IMR-90 (cell line): ENCODE measurements around the gene ALPI. TPM values are rescaled to one million over a fixed set of nuclear protein-coding genes. Genes with fewer than 3 reads are reported as not detected.

ENCODE experiments used
- ATAC-seq: fragments of 200-7000 bp; cut with Tn5 transposase; 2 replicates; pipeline ENCODE4 v1.9.1; 2020; ENCODE audit warnings: low read depth, mild to moderate bottlenecking, moderate library complexity
- BruUV-seq: library from RNA; stranded (reverse); fragments of 400-500 nt; replicated peaks from 2 replicates; lab custom pipeline; 2021; lab: Mats Ljungman, UMichigan
- CTCF ChIA-PET: fragments of 300-600 bp; formaldehyde crosslinking; extraction: SDS; loops from one replicate; lab custom pipeline; 2021; ENCODE audit warnings: antibody characterized with exemption; lab: Yijun Ruan, JAX
- POLR2A ChIA-PET: fragments of 300-600 bp; sonication (Branson Sonifier 250); formaldehyde crosslinking; loops from one replicate; lab custom pipeline; 2022; ENCODE audit warnings: antibody characterized with exemption; ENCODE audit not compliant: unreplicated experiment; lab: Charles Lee
- DNase-seq: peaks from one replicate; pipeline ENCODE4 v3.0.0; 2013
- H2AFZ ChIP-seq: replicated peaks from 2 replicates; pipeline ENCODE3; 2013; ENCODE audit warnings: low read length, mild to moderate bottlenecking; ENCODE audit not compliant: poor library complexity
- H2AK5ac ChIP-seq: 2 replicates; pipeline ENCODE4 v1.6.1; 2013; ENCODE audit warnings: low read depth, low read length, inconsistent platforms
- H2AK9ac ChIP-seq: replicated peaks from 2 replicates; pipeline ENCODE3; 2013; ENCODE audit warnings: mild to moderate bottlenecking, low read depth, low read length, moderate library complexity; ENCODE audit not compliant: poor library complexity
- H2BK120ac ChIP-seq: 2 replicates; pipeline ENCODE4 v1.6.1; 2013; ENCODE audit warnings: low read depth, low read length, inconsistent platforms
- H2BK15ac ChIP-seq: 3 replicates; pipeline ENCODE4 v1.6.1; 2013; ENCODE audit warnings: low read depth, low read length, inconsistent platforms
- H2BK20ac ChIP-seq: 2 replicates; pipeline ENCODE4 v1.6.1; 2013; ENCODE audit warnings: low read depth, mild to moderate bottlenecking, inconsistent platforms, low read length, moderate library complexity
- H2BK5ac ChIP-seq: 2 replicates; pipeline ENCODE4 v1.6.1; 2013; ENCODE audit warnings: mild to moderate bottlenecking, low read depth, low read length, inconsistent platforms; ENCODE audit not compliant: poor library complexity, severe bottlenecking
- H3K14ac ChIP-seq: replicated peaks from 2 replicates; pipeline ENCODE4 v1.6.1; 2013; ENCODE audit warnings: low read depth, low read length, inconsistent platforms
- H3K18ac ChIP-seq: 2 replicates; pipeline ENCODE4 v1.6.1; 2013; ENCODE audit warnings: low read depth, low read length, control low read depth
- H3K23ac ChIP-seq: 2 replicates; pipeline ENCODE4 v1.6.1; 2013; ENCODE audit warnings: low read depth, low read length, inconsistent platforms
- H3K27ac ChIP-seq: 2 replicates; pipeline ENCODE4 v1.5.1; 2013; ENCODE audit warnings: mild to moderate bottlenecking, control low read depth, low read length; ENCODE audit not compliant: insufficient read depth
- H3K27me3 ChIP-seq: 2 replicates; pipeline ENCODE4 v1.6.1; 2013; ENCODE audit warnings: low read length; ENCODE audit not compliant: control insufficient read depth, insufficient read depth
- H3K36me3 ChIP-seq: 2 replicates; pipeline ENCODE4 v1.6.1; 2013; ENCODE audit warnings: low read length, mixed read lengths; ENCODE audit not compliant: control insufficient read depth, insufficient read depth
- H3K4ac ChIP-seq: 2 replicates; pipeline ENCODE4 v1.6.1; 2013; ENCODE audit warnings: low read depth, low read length, inconsistent platforms
- H3K4me1 ChIP-seq: 2 replicates; pipeline ENCODE4 v1.6.1; 2013; ENCODE audit warnings: low read length, mixed read lengths; ENCODE audit not compliant: control insufficient read depth, insufficient read depth
- H3K4me2 ChIP-seq: 2 replicates; pipeline ENCODE4 v1.6.1; 2013; ENCODE audit warnings: low read depth, mild to moderate bottlenecking, control low read depth, low read length, moderate library complexity
- H3K4me3 ChIP-seq: 2 replicates; pipeline ENCODE4 v1.5.1; 2013; ENCODE audit warnings: low read depth, mild to moderate bottlenecking, control low read depth, low read length, moderate library complexity; ENCODE audit not compliant: insufficient read depth
- H3K56ac ChIP-seq: 2 replicates; pipeline ENCODE4 v1.6.1; 2013; ENCODE audit warnings: low read length, inconsistent platforms; ENCODE audit not compliant: insufficient read depth; ENCODE audit errors: extremely low read depth
- H3K79me1 ChIP-seq, 2 experiments: 2 replicates each; pipeline ENCODE4 v1.6.1; 2013; ENCODE audit warnings: low read length in 2 of 2, inconsistent platforms in 1 of 2, low read depth in 1 of 2
- H3K9ac ChIP-seq: 2 replicates; pipeline ENCODE4 v1.6.1; 2013; ENCODE audit warnings: low read depth, low read length, control low read depth
- H3K9me1 ChIP-seq: 2 replicates; pipeline ENCODE4 v1.6.1; 2013; ENCODE audit warnings: low read length, inconsistent platforms; ENCODE audit not compliant: insufficient read depth
- H3K9me3 ChIP-seq: 2 replicates; pipeline ENCODE4 v1.6.1; 2013; ENCODE audit warnings: low read length; ENCODE audit not compliant: control insufficient read depth, insufficient read depth
- H4K20me1 ChIP-seq: 2 replicates; pipeline ENCODE4 v1.6.1; 2013; ENCODE audit warnings: low read length, inconsistent platforms; ENCODE audit not compliant: insufficient read depth
- H4K5ac ChIP-seq: 2 replicates; pipeline ENCODE4 v1.6.1; 2013; ENCODE audit warnings: mild to moderate bottlenecking, low read depth, low read length, control low read depth
- H4K8ac ChIP-seq, 2 experiments: 2 replicates each; pipeline ENCODE4 v1.6.1; 2013; ENCODE audit warnings: low read depth in 2 of 2, low read length in 2 of 2, control low read depth in 1 of 2, inconsistent platforms in 1 of 2
- H4K91ac ChIP-seq: 2 replicates; pipeline ENCODE4 v1.6.1; 2013; ENCODE audit warnings: low read depth, low read length, inconsistent platforms; ENCODE audit not compliant: insufficient read depth
- BHLHE40 ChIP-seq: fragments of 150-350 bp; IDR thresholded peaks from 2 replicates; pipeline ENCODE4 v1.6.1; 2016; ENCODE audit warnings: mild to moderate bottlenecking, low read depth, low read length
- CEBPB ChIP-seq: IDR thresholded peaks from 2 replicates; pipeline ENCODE4 v1.6.1; 2012; ENCODE audit warnings: low read depth, low read length, improper control_type of control experiment
- CHD1 ChIP-seq: IDR thresholded peaks from 2 replicates; pipeline ENCODE4 v1.6.1; 2012; ENCODE audit warnings: low read depth, low read length, improper control_type of control experiment
- FOS ChIP-seq: fragments of 150-350 bp; IDR thresholded peaks from 2 replicates; pipeline ENCODE4 v1.6.1; 2016; ENCODE audit warnings: low read depth, low read length
- MAFK ChIP-seq: IDR thresholded peaks from 2 replicates; pipeline ENCODE4 v1.6.1; 2012; ENCODE audit warnings: low read depth, low read length, improper control_type of control experiment
- MAZ ChIP-seq: IDR thresholded peaks from 2 replicates; pipeline ENCODE4 v1.6.1; 2012; ENCODE audit warnings: low read depth, mild to moderate bottlenecking, low read length, improper control_type of control experiment, moderate library complexity, borderline replicate concordance
- MXI1 ChIP-seq: IDR thresholded peaks from 2 replicates; pipeline ENCODE4 v1.6.1; 2012; ENCODE audit warnings: low read depth, mild to moderate bottlenecking, low read length, moderate library complexity, borderline replicate concordance
- NFE2L2 ChIP-seq: fragments of 150-350 bp; IDR thresholded peaks from 2 replicates; pipeline ENCODE4 v1.6.1; 2016; ENCODE audit warnings: low read depth, mild to moderate bottlenecking, low read length
- POLR2A ChIP-seq: IDR thresholded peaks from 2 replicates; pipeline ENCODE4 v1.6.1; 2012; ENCODE audit warnings: mild to moderate bottlenecking, low read depth, low read length
- RAD21 ChIP-seq: IDR thresholded peaks from 2 replicates; pipeline ENCODE4 v1.6.1; 2012; ENCODE audit warnings: low read length, improper control_type of control experiment
- RCOR1 ChIP-seq: IDR thresholded peaks from 2 replicates; pipeline ENCODE4 v1.6.1; 2012; ENCODE audit warnings: mild to moderate bottlenecking, low read length, improper control_type of control experiment; ENCODE audit not compliant: insufficient replicate concordance
- RFX5 ChIP-seq: IDR thresholded peaks from 2 replicates; pipeline ENCODE4 v1.8.0; 2012; ENCODE audit warnings: low read depth, mild to moderate bottlenecking, low read length, moderate library complexity
- WGBS, 2 experiments: methylation state at CpG; one replicate each; pipeline versions ENCODE4 v1.1.5 to v1.1.7; 2013; ENCODE audit warnings: missing lambda C conversion rate in 2 of 2; ENCODE audit not compliant: insufficient read length in 1 of 2; ENCODE audit errors: extremely low coverage in 2 of 2; 5-methylcytosine and 5-hydroxymethylcytosine counted together
- dilution Hi-C: fragments of 300-500 bp; cut with HindIII; formaldehyde crosslinking; loops from one replicate; pipeline ENCODE4 v1.14.3; 2018; ENCODE audit warnings: low sequenced_read_pairs; ENCODE audit not compliant: unreplicated experiment
- in situ Hi-C: fragments of 300-500 bp; cut with MboI; formaldehyde crosslinking; loops from 3 replicates; pipeline ENCODE4 v1.14.3; 2019; ENCODE audit warnings: low sequenced_read_pairs, inconsistent platforms, mixed read lengths
- intact Hi-C: fragments of 100-400 bp; cut with micrococcal nuclease; formaldehyde crosslinking; loops from 2 replicates; pipeline ENCODE4 v1.10.0; 2022
- polyA plus RNA-seq, 3 experiments: library from polyadenylated mRNA; depleted of rRNA; stranded (reverse); fragments of >200 nt; gene quantifications; 2 replicates each; pipeline ENCODE4 v1.2.3, GENCODE V29; 2012; ENCODE audit warnings: low replicate concordance in 1 of 3
- total RNA-seq: library from RNA; depleted of rRNA; stranded (reverse); fragments of >200 nt; gene quantifications from 2 replicates; pipeline ENCODE4 v1.2.3, GENCODE V29; 2012
- TF ChIP-seq, protein P1 (sequence below): fragments of 150-350 bp; IDR thresholded peaks from 2 replicates; pipeline ENCODE4 v1.6.1; 2016; ENCODE audit warnings: low read depth, mild to moderate bottlenecking, low read length, moderate library complexity, borderline replicate concordance
- TF ChIP-seq, protein P2 (sequence below): fragments of 150-350 bp; IDR thresholded peaks from 2 replicates; pipeline ENCODE4 v1.6.1; 2017; ENCODE audit warnings: mild to moderate bottlenecking, antibody characterized with exemption, low read length, low read depth
- TF ChIP-seq, protein P3 (sequence below): conservative IDR thresholded peaks from 2 replicates; pipeline ENCODE4 v1.5.1; 2012; ENCODE audit warnings: mild to moderate bottlenecking, low read depth, low read length, improper control_type of control experiment

Gene ALPI
- total and polyA plus RNA-seq, 2 of the 4 experiments (the other 2 are of a cell fraction) = not detected

DNA sequence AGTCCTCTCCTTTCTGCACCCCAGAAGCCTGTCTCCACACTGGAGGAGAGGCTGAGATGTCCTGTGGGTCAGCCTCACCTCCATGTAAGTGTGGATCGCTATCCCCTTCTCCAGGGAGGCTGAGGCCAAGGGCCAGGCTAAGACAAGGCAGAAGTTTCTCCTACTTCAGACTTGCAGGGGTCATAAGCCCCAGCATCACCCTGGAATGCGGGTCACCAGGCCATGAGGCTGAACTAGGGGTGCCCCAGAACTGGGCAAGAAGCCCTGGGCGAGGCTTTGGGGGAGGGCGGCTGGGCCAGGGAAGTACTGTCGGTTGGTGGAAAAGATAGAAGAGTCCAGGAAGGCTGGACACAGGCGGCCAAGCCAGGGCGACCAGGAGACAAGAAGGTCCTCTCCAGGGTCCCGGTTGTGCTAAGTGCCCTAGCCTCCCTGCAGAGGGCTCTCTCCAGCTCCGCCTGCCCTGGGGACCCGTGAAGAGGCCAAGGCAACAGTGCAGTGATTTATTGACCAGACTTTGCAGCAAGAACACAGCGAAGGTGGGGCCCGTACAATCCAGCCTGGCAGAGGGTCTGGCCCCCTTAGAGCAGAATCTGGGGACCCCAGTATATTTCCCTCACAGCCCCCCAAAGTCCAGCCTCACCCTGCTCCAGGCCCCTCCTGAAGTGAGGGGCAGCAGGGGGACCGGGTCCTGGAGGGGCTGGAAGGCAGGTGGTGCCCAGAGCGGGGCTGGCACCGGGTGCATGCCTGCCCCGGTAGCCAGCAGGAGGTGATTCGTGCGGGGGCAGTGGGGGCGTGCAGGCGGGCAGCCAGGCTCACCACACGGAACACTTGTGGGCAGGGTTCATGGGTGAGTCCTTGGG, 23.6 kb downstream of the ALPI start:
- WGBS, 2 experiments = 57% methylated on average over 17 of the region's 21 CpGs; no CpG with 5 or more reads in 1 of the 2 experiments
- no peak overlapping the region for H3K14ac ChIP-seq
- ATAC-seq (no peak), DNase-seq (no peak)
- H3K4me2 ChIP-seq = no peak overlapping the region
- no peak overlapping the region for H4K91ac ChIP-seq
- peaks cover 46% of the 10 kb centered on the region for H3K27me3 ChIP-seq
- no peak overlapping the region for H2AFZ ChIP-seq
- CTCF ChIA-PET = no interaction called here
- no peaks in the 10 kb centered on the region for H3K9me1 ChIP-seq
- H3K9me3 ChIP-seq = no peaks in the 10 kb centered on the region
- no peak overlapping the region for H3K23ac ChIP-seq
- H3K79me1 ChIP-seq = no peaks in the 10 kb centered on the region
- no peaks in the 10 kb centered on the region for H4K20me1 ChIP-seq
- BruUV-seq = no TSS peak
- H4K5ac ChIP-seq = no peak overlapping the region
- no peak overlapping the region for H2BK120ac ChIP-seq
- POLR2A ChIA-PET = no interaction called here
- dilution Hi-C loops = no loop called here
- no peak overlapping the region for H3K27ac ChIP-seq
- no peak overlapping the region for H3K4ac ChIP-seq
- no peak overlapping the region for H4K8ac ChIP-seq
- no peak overlapping the region for H2AK5ac ChIP-seq
- no peaks in the 10 kb centered on the region for H3K36me3 ChIP-seq
- no peak overlapping the region for H3K56ac ChIP-seq
- no peak overlapping the region for H3K9ac ChIP-seq
- intact Hi-C loops = no loop called here
- H2BK5ac ChIP-seq = no peak overlapping the region
- H2BK20ac ChIP-seq = no peak overlapping the region
- H3K4me1 ChIP-seq = no peaks in the 10 kb centered on the region
- H3K4me3 ChIP-seq = no peak overlapping the region
- H3K18ac ChIP-seq = no peak overlapping the region
- H2BK15ac ChIP-seq = no peak overlapping the region
- in situ Hi-C loops = no loop called here
- no peak overlapping the region for H2AK9ac ChIP-seq
- TF ChIP-seq CEBPB (no peak), MAFK (no peak), RAD21 (no peak), NFE2L2 (no peak), BHLHE40 (no peak), MXI1 (no peak), MAZ (no peak), POLR2A (no peak), RFX5 (no peak), FOS (no peak), RCOR1 (no peak), CHD1 (no peak)
- TF ChIP-seq, protein P1, sequence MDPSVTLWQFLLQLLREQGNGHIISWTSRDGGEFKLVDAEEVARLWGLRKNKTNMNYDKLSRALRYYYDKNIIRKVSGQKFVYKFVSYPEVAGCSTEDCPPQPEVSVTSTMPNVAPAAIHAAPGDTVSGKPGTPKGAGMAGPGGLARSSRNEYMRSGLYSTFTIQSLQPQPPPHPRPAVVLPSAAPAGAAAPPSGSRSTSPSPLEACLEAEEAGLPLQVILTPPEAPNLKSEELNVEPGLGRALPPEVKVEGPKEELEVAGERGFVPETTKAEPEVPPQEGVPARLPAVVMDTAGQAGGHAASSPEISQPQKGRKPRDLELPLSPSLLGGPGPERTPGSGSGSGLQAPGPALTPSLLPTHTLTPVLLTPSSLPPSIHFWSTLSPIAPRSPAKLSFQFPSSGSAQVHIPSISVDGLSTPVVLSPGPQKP = no peak
- TF ChIP-seq, protein P2, sequence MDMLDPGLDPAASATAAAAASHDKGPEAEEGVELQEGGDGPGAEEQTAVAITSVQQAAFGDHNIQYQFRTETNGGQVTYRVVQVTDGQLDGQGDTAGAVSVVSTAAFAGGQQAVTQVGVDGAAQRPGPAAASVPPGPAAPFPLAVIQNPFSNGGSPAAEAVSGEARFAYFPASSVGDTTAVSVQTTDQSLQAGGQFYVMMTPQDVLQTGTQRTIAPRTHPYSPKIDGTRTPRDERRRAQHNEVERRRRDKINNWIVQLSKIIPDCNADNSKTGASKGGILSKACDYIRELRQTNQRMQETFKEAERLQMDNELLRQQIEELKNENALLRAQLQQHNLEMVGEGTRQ = no peak
- TF ChIP-seq, protein P3, sequence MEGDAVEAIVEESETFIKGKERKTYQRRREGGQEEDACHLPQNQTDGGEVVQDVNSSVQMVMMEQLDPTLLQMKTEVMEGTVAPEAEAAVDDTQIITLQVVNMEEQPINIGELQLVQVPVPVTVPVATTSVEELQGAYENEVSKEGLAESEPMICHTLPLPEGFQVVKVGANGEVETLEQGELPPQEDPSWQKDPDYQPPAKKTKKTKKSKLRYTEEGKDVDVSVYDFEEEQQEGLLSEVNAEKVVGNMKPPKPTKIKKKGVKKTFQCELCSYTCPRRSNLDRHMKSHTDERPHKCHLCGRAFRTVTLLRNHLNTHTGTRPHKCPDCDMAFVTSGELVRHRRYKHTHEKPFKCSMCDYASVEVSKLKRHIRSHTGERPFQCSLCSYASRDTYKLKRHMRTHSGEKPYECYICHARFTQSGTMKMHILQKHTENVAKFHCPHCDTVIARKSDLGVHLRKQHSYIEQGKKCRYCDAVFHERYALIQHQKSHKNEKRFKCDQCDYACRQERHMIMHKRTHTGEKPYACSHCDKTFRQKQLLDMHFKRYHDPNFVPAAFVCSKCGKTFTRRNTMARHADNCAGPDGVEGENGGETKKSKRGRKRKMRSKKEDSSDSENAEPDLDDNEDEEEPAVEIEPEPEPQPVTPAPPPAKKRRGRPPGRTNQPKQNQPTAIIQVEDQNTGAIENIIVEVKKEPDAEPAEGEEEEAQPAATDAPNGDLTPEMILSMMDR = no peak
